Tibial nerve (tissue), 4 donors: ENCODE results near the gene MRPS16. TPM values are rescaled to one million over a fixed set of nuclear protein-coding genes. Genes with fewer than 3 reads are reported as not detected.

ENCODE experiments used
- DNase-seq, 2 donors: peaks; one replicate each; pipeline ENCODE4 v3.0.0-alpha.2; 2019; ENCODE audit warnings: low spot score in 2 of 2
- H3K27ac ChIP-seq, 4 donors: fragments of 200-600 bp; sonication (generic) in 3 of 4; one replicate each; pipeline ENCODE4 v1.5.1; 2017 to 2019; ENCODE audit warnings: mild to moderate bottlenecking in 1 of 4
- H3K27me3 ChIP-seq, 2 donors: fragments of 200-600 bp; sonication (generic) in 1 of 2; one replicate each; pipeline versions ENCODE4 v1.5.1 to v1.6.0; 2017 to 2019
- H3K36me3 ChIP-seq, 3 donors: fragments of 200-600 bp; sonication (generic); one replicate each; pipeline ENCODE4 v1.5.1; 2018 to 2019
- H3K4me1 ChIP-seq, 4 donors: fragments of 200-600 bp; sonication (generic) in 3 of 4; one replicate each; pipeline ENCODE4 v1.5.1; 2017 to 2019
- H3K4me3 ChIP-seq, 4 donors: fragments of 200-600 bp; sonication (generic) in 3 of 4; one replicate each; pipeline ENCODE4 v1.5.1; 2017 to 2019; ENCODE audit warnings: mild to moderate bottlenecking in 1 of 4, moderate library complexity in 1 of 4
- H3K9me3 ChIP-seq, 4 donors: fragments of 200-600 bp; sonication (generic) in 3 of 4; one replicate each; pipeline ENCODE4 v1.5.1; 2017 to 2019
- EP300 ChIP-seq, 2 donors: sonication (generic); formaldehyde crosslinking; IDR thresholded peaks; one replicate each; pipeline ENCODE4 v1.6.1; 2017; ENCODE audit warnings: antibody characterized with exemption in 2 of 2, mild to moderate bottlenecking in 1 of 2
- POLR2A ChIP-seq, 2 donors: fragments of 450-650 bp; IDR thresholded peaks; one replicate each; pipeline ENCODE4 v1.6.1; 2017; ENCODE audit warnings: antibody characterized with exemption in 2 of 2, mild to moderate bottlenecking in 2 of 2, moderate library complexity in 2 of 2
- WGBS, 2 donors: methylation state at CpG; one replicate each; pipeline ENCODE4 v1.1.5; 2018; 5-methylcytosine and 5-hydroxymethylcytosine counted together
- total RNA-seq, 4 donors: library from RNA; depleted of rRNA; stranded (reverse); fragments of >200 nt; gene quantifications; one replicate each; pipeline ENCODE4 v1.1.0, GENCODE V29; 2016
- TF ChIP-seq, protein P1 (sequence below), 5 experiments: fragments of 200-600 bp in 3 of 5; fragments of 450-650 bp in 2 of 5; sonication (generic) in 3 of 5; IDR thresholded peaks; one replicate each; pipeline ENCODE4 v1.5.1; 2016 to 2019; ENCODE audit warnings: antibody characterized with exemption in 5 of 5, mild to moderate bottlenecking in 3 of 5, moderate library complexity in 2 of 5

The MRPS16 gene
- total RNA-seq, 4 donors from 2014 or later: 32.0 to 34.7 (median 34.2) TPM

DNA sequence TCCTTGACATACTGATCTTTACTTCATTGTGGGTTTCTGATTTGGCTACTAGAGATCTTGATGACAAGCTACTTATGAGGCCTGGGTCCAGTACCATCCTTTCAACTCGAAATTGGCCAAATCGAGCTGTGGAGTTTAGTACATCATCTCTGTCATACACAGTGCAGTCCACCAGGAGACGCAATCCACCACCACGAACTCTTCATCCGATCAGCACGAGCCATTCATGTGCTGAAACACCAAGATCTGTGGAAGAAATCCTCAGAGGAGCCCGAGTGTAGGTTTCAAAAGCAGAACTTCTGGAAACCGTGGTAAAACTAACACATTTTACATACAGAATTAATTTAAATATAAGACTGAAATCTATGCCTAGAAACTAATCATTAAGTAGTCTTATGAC is 19.6 kb downstream of the MRPS16 start:
- peaks cover 3 to 78% (median 3%) of the 10 kb centered on the region in 3 donors for H3K36me3 ChIP-seq
- no peak for DNase-seq
- no peaks in the 10 kb centered on the region for H3K27me3 ChIP-seq
- H3K4me3 ChIP-seq: no peak overlapping the region
- WGBS, 2 donors: 87 to 88% methylated on average over 8 of the region's 8 CpGs
- no peaks in the 10 kb centered on the region for H3K9me3 ChIP-seq
- H3K4me1 ChIP-seq: no peaks in the 10 kb centered on the region
- TF ChIP-seq, protein P1, sequence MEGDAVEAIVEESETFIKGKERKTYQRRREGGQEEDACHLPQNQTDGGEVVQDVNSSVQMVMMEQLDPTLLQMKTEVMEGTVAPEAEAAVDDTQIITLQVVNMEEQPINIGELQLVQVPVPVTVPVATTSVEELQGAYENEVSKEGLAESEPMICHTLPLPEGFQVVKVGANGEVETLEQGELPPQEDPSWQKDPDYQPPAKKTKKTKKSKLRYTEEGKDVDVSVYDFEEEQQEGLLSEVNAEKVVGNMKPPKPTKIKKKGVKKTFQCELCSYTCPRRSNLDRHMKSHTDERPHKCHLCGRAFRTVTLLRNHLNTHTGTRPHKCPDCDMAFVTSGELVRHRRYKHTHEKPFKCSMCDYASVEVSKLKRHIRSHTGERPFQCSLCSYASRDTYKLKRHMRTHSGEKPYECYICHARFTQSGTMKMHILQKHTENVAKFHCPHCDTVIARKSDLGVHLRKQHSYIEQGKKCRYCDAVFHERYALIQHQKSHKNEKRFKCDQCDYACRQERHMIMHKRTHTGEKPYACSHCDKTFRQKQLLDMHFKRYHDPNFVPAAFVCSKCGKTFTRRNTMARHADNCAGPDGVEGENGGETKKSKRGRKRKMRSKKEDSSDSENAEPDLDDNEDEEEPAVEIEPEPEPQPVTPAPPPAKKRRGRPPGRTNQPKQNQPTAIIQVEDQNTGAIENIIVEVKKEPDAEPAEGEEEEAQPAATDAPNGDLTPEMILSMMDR (IDR thresholded peaks at IDR 0.05): no peak
- no peak for TF ChIP-seq EP300 (IDR thresholded peaks at IDR 0.05)
- no peak for TF ChIP-seq POLR2A (IDR thresholded peaks at IDR 0.05)
- H3K27ac ChIP-seq: no peak overlapping the region

DNA sequence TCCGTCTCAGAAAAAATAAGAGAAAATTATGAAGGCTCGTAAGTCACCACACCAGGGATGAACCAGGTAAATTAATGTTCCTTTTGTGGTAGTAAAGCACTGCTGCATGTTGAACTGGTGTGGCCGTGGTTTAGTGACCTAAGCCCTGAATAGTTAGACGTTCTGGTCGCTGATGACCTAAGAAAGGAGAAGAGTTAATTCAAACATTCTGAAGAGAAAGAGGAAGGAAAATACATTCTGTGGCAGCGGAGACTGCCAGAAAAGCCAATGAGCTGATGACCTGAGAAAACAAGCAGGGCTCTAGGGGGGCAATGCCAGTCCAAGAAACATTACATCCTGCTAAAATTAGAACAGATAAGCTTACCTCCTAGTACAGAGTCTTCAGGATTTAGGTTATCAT is 22.9 kb downstream of the MRPS16 start:
- WGBS, 2 donors: 76 to 83% methylated on average over 6 of the region's 6 CpGs
- Histone ChIP-seq H3K4me1 (no peaks in the 10 kb centered on the region), H3K27ac (no peak overlapping the region), H3K27me3 (no peaks in the 10 kb centered on the region), H3K4me3 (no peak overlapping the region), H3K9me3 (no peaks in the 10 kb centered on the region), H3K36me3 (peaks cover 0 to 58% (median 3%) of the 10 kb centered on the region in 3 donors)
- TF ChIP-seq, protein P1 (IDR thresholded peaks at IDR 0.05): no peak
- TF ChIP-seq EP300 (IDR thresholded peaks at IDR 0.05): no peak
- no peak for TF ChIP-seq POLR2A (IDR thresholded peaks at IDR 0.05)
- no peak for DNase-seq

DNA sequence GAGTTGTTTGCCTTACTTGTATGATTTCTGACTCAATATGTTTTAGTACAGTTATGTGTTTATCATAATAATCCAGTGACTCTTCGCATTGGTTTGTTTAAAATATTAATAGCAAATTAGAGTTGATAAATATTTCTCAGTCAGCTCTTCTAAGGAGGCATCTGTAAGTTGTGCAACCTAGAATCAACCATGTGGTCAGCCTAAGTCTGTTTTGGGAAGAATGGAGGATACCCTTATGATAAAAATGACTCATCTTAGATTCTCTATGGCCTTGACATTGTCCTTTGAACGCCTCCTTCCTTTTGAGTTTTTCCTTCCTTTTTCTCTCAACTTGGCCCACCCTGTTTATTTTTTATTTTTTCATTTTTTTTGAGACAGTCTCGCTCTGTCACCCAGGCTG is 24.2 kb downstream of the MRPS16 start:
- TF ChIP-seq EP300 (IDR thresholded peaks at IDR 0.05): no peak
- no peak for TF ChIP-seq POLR2A (IDR thresholded peaks at IDR 0.05)
- TF ChIP-seq, protein P1 (IDR thresholded peaks at IDR 0.05): no peak
- Histone ChIP-seq H3K4me1 (no peaks in the 10 kb centered on the region), H3K36me3 (peaks cover 0 to 49% (median 0%) of the 10 kb centered on the region in 3 donors), H3K9me3 (no peaks in the 10 kb centered on the region), H3K27me3 (no peaks in the 10 kb centered on the region), H3K4me3 (no peak overlapping the region), H3K27ac (no peak overlapping the region)
- WGBS, 2 donors: 84 to 86% methylated on average over 3 of the region's 3 CpGs
- DNase-seq: no peak

DNA sequence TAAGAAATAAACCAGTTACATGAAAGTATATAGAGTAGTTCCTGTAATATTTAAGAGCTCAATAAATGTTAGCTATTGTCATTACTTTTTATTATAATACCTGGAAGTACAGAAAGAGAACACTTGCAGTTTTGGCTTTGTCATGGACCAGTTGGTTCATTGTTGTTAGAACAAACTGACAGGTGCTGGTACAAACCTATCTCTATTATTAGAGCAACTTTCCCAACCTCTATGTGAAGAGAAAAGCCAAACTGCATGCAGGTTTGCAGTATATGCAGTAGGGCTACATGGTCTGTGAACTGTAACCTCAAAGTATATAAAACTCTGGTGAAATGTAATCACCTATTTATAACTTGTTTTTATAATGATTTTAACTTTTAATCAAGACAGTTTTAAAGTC is 25.8 kb downstream of the MRPS16 start:
- TF ChIP-seq EP300 (IDR thresholded peaks at IDR 0.05) (no peak), POLR2A (IDR thresholded peaks at IDR 0.05) (no peak)
- TF ChIP-seq, protein P1 (IDR thresholded peaks at IDR 0.05): no peak
- no peak overlapping the region for H3K4me3 ChIP-seq

DNA sequence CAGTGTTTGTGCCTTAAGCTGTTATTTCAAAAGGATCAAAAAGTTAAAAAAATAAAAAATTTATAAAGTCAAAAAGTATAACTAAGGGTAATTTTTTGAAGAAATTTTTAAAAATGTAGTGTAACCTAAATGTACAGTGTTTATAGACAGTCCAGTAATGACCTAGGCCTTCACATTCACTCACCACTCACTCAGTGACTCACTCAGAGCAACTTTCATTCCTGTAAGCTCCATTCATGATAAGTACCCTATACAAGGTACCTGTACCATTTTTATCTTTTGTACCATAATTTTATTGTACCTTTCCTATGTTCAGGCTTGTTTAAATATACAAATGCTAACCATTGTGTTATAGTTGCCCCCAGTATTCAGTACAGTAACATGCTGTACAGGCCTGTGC is 26.9 kb downstream of the MRPS16 start:
- no peak for DNase-seq
- no peaks in the 10 kb centered on the region for H3K27me3 ChIP-seq
- peaks cover 0 to 28% (median 0%) of the 10 kb centered on the region in 3 donors for H3K36me3 ChIP-seq
- H3K4me3 ChIP-seq: no peak overlapping the region
- no peaks in the 10 kb centered on the region for H3K9me3 ChIP-seq
- H3K4me1 ChIP-seq: no peaks in the 10 kb centered on the region
- TF ChIP-seq POLR2A (IDR thresholded peaks at IDR 0.05) (no peak), EP300 (IDR thresholded peaks at IDR 0.05) (no peak)
- TF ChIP-seq, protein P1 (IDR thresholded peaks at IDR 0.05): no peak
- H3K27ac ChIP-seq: no peak overlapping the region

More for the DNA sequence above, 25.8 kb downstream of the MRPS16 start:
- no peaks in the 10 kb centered on the region for H3K27me3 ChIP-seq
- no peak overlapping the region for H3K27ac ChIP-seq
- no peaks in the 10 kb centered on the region for H3K4me1 ChIP-seq
- no peak for DNase-seq
- H3K9me3 ChIP-seq: no peaks in the 10 kb centered on the region
- peaks cover 0 to 37% (median 0%) of the 10 kb centered on the region in 3 donors for H3K36me3 ChIP-seq
